HG02623 (cell line): ENCODE data around the gene RSL24D1.

Experiments
- ATAC-seq: cut with Tn5 transposase; IDR thresholded peaks from one replicate; pipeline ENCODE4 v1.9.1; 2021; ENCODE audit warnings: moderate library complexity; ENCODE audit not compliant: unreplicated experiment

Gene RSL24D1

GRCh38 chr15:55196458-55197361 is at the start of gene RSL24D1:
TSS of gene RSL24D1 (minus strand) at chr15:55196941. CDS start at chr15:55196890, 51 bp downstream.
- peak; percentile 94 for ATAC-seq

- ATAC-seq = no peak
Observed at GRCh38 chr15:55245059-55245458, 48.3 kb upstream of the RSL24D1 start.

- ATAC-seq = no peak
Observed at GRCh38 chr15:55241891-55242290, 45.1 kb upstream of the RSL24D1 start.

GRCh38 chr15:55241186-55241585 is 44.4 kb upstream of the RSL24D1 start:
- no peak for ATAC-seq

- no peak for ATAC-seq
Observed at GRCh38 chr15:55240125-55240760, 43.5 kb upstream of the RSL24D1 start.

- no peak for ATAC-seq
Observed at GRCh38 chr15:55239440-55240124, 42.8 kb upstream of the RSL24D1 start.

GRCh38 chr15:55238877-55239276 is 42.1 kb upstream of the RSL24D1 start:
- no peak for ATAC-seq

GRCh38 chr15:55237219-55238130 is 40.7 kb upstream of the RSL24D1 start:
- ATAC-seq = no peak

GRCh38 chr15:55235546-55236036 is 38.9 kb upstream of the RSL24D1 start:
- no peak for ATAC-seq

GRCh38 chr15:55234800-55235104 is 38.0 kb upstream of the RSL24D1 start:
- ATAC-seq = no peak

GRCh38 chr15:55234104-55234799 is 37.5 kb upstream of the RSL24D1 start:
- ATAC-seq = no peak

- ATAC-seq = no peak
Observed at GRCh38 chr15:55231455-55231854, 34.7 kb upstream of the RSL24D1 start.

GRCh38 chr15:55230953-55231352 is 34.2 kb upstream of the RSL24D1 start:
- no peak for ATAC-seq

GRCh38 chr15:55230051-55230670 is 33.4 kb upstream of the RSL24D1 start:
- no peak for ATAC-seq

- no peak for ATAC-seq
Observed at GRCh38 chr15:55226127-55226526, 29.4 kb upstream of the RSL24D1 start.

GRCh38 chr15:55224892-55225291 is 28.2 kb upstream of the RSL24D1 start:
- peak; percentile 32 for ATAC-seq

GRCh38 chr15:55222588-55222987 is 25.8 kb upstream of the RSL24D1 start:
- peak; percentile 70 for ATAC-seq

GRCh38 chr15:55221090-55222011 is 24.6 kb upstream of the RSL24D1 start:
- ATAC-seq = no peak
